ENCODE data around the gene RFX3.

Gene RFX3

DNA sequence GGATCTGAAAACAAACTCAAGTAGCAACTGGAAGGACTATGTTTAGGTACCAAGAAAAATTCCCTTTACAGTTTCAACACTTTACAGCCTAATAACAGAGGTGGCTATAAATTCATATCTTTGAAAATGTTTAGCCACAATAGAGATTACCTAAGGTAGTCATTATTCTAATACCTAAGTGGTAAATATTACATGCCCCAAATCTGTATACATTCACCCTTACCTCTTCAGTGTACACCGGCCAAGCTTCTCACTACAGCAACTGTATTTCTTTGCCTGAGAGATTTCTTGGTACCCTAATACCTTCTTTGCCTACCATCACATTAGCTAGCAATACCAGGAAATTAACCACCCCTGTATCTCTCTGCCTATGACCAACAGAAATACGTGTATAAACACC lies 154.0 kb downstream of the RFX3 start:
- no peak for ATAC-seq
- DNase-seq = no peak
- no peak overlapping the region for H3K27ac Mint-ChIP-seq
- H3K4me1 Mint-ChIP-seq = peaks cover under 1% of the 10 kb centered on the region
- H3K9me3 Mint-ChIP-seq = no peaks in the 10 kb centered on the region
- no peak overlapping the region for H3K4me3 Mint-ChIP-seq
- no peaks in the 10 kb centered on the region for H3K27me3 Mint-ChIP-seq

DNA sequence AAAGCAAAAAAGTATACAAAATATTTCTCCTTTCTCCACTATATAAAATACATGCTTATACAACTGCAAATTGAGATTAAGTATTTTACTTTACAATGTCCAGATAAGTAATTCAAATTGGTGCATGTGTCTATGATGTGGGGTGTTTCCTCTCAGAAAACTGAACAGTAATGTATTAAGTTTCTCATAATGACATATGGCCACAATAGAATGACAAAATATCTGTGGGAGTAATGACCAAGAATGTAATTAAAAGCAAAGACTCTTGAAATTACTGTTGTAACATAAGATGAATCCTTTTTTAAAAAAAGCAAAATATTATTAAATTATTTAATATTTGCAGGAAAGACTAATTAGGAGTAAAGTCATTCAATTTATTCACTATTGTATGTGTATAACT lies 155.1 kb downstream of the RFX3 start:
- no peak for DNase-seq
- Mint-ChIP-seq H3K27ac (no peak overlapping the region), H3K4me3 (no peak overlapping the region), H3K9me3 (no peaks in the 10 kb centered on the region), H3K4me1 (peaks cover 4% of the 10 kb centered on the region), H3K27me3 (no peaks in the 10 kb centered on the region)
- no peak for ATAC-seq

DNA sequence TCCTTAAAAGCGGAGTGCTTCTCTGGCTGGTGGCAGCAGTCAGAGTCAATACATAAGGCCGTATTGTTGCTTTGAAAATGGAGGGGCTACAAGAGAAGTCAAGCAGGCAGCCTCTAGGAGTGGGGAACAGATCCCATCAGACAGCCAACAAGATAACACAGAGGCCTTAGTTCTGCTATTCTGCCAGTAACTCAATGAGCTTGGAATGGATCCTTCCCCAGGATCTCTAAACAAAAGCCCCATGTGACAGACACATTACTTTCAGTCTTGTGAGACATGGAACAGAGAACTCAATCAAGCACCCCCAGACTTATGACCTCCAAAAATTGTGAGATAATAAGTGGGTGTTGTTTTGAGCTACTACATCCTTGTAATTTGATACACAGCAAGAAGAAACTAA lies 158.6 kb downstream of the RFX3 start:
- H3K27ac Mint-ChIP-seq = no peak overlapping the region
- DNase-seq (no peak), ATAC-seq (no peak)
- H3K4me1 Mint-ChIP-seq = peaks cover 4% of the 10 kb centered on the region
- H3K9me3 Mint-ChIP-seq = no peaks in the 10 kb centered on the region
- H3K4me3 Mint-ChIP-seq = no peak overlapping the region
- no peaks in the 10 kb centered on the region for H3K27me3 Mint-ChIP-seq

DNA sequence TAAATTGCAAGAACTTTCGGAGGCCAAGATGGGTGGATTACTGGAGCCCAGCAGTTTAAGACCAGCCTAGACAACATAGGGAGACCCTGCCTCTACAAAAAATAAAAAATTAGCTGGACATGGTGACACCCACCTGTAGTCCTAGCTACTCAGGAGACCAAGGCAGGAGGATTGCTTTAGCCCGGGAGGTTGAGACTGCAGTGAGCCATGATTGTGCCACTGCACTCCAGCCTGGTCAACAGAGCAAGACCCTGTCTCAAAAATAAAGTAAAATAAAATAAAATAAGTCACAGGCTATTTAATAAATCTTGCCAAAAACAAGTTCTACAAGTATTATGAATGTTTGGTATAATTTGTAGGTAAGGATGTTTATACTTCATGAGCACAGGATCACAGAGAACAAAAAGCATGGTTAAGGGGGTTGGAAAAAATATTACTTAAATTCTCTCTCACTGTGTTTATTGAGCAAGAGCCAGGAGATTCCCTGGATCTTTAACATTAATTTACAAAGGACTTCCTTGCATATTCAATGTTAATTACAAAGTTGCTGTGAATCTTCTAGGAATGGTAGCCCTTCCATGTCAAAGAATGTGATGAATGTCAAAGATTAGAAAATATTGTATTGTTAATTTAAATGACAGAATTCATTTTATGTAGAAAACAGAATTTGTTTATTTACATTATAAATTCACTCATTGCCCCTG lies 164.0 kb downstream of the RFX3 start:
- ATAC-seq (no peak), DNase-seq (no peak)
- Mint-ChIP-seq H3K27me3 (no peaks in the 10 kb centered on the region), H3K9me3 (peaks cover 0 to 11% of the 10 kb centered on the region in 2 donors), H3K4me3 (no peak overlapping the region), H3K27ac (no peak overlapping the region), H3K4me1 (peaks cover 3% of the 10 kb centered on the region)

DNA sequence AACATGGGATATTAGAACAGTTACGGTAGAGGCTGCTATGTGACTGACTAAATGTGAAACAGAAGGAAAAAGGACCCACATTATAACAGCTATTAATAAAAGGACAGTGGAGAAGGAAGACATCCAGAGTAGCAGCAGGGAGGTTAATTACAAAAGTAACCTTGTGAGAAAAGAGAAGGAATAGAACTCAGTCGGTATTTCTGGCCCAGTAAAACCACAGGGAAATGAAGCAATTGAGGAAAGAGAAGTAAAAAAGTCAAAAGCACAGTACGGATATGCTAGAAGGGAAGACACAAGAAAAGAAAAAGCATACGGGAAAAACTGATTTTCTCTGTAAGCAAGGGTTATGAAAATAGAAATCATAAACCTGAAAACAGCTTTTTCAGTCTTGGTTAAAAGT lies 164.7 kb downstream of the RFX3 start:
- Mint-ChIP-seq H3K27ac (no peak overlapping the region), H3K4me1 (no peaks in the 10 kb centered on the region), H3K4me3 (no peak overlapping the region), H3K27me3 (no peaks in the 10 kb centered on the region), H3K9me3 (peaks cover 0 to 11% of the 10 kb centered on the region in 2 donors)
- DNase-seq (no peak), ATAC-seq (no peak)

DNA sequence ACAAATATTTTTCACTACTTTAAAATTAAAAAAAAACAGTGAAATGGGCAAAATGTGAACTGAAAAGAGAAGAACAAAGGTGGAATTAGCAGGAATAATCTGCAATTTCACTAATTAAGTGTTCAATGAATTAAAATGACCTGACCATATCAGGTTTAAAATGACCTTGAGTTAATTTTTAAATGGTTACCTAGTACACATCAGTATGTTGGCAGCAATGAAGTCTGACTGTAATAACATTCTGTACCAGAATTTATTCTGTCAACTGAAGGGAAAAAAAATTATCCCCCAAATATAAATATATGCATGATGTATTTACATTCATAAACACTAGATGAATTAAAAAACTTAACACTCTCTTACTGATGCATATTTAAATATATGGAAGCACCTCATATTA lies 165.6 kb downstream of the RFX3 start:
- Mint-ChIP-seq H3K4me1 (no peaks in the 10 kb centered on the region), H3K9me3 (peaks cover 0 to 11% of the 10 kb centered on the region in 2 donors), H3K27me3 (no peaks in the 10 kb centered on the region), H3K4me3 (no peak overlapping the region), H3K27ac (no peak overlapping the region)
- no peak for ATAC-seq
- DNase-seq = no peak

DNA sequence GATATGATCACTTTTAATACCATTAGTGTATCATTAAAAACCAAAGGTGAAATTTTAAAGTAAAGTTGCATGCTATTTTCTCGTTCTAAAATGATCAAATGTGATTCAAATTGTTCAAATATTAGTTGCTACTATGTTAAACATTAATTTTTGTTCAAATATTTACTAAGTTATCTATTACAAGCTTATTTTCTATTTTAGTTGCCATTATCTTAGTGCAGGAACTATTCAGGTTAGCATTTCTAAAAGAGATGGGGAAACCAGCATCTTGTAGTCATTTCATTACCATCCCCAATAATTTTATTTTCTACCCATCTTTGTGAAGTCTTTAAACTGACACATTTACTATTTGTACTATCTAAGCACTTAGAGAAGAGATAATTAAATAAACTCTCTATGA lies 166.0 kb downstream of the RFX3 start:
- Mint-ChIP-seq H3K9me3 (peaks cover 0 to 11% of the 10 kb centered on the region in 2 donors), H3K4me3 (no peak overlapping the region), H3K27me3 (no peaks in the 10 kb centered on the region), H3K27ac (no peak overlapping the region), H3K4me1 (no peaks in the 10 kb centered on the region)
- ATAC-seq (no peak), DNase-seq (no peak)

DNA sequence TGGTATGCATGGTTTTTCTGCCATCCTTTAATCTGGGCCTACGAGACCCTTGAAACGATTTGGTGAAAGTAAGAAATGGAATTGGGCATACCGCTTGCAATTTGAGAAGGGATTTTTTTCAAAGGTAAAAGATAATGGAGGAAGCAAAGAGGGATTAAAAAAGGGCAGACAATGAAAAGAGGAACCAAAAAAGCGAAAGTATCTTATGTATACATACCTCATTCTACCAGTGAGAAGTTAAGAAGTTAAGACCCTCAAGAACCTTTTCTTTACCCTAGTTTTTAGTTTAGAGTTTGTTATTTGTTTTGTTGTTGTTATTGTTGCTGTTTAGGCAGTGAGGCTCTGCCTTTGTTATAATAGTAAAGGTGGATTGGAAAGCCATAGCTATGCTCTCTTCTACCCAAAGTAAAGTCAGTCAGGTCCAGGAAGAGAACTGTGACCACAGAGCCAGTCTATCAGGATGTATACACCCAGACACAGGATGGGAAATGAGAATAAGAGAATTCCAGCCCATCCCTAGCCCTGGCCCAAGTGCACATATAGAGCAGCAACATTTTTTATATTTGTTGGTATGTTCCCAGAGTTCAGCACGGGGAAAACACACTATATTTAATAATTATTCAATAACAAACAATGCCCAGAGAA lies 166.6 kb downstream of the RFX3 start:
- no peak overlapping the region for H3K27ac Mint-ChIP-seq
- no peak for DNase-seq
- ATAC-seq = no peak
- H3K4me1 Mint-ChIP-seq = no peaks in the 10 kb centered on the region
- H3K4me3 Mint-ChIP-seq = no peak overlapping the region
- no peaks in the 10 kb centered on the region for H3K27me3 Mint-ChIP-seq
- peaks cover 2 to 17% of the 10 kb centered on the region in 2 donors for H3K9me3 Mint-ChIP-seq

DNA sequence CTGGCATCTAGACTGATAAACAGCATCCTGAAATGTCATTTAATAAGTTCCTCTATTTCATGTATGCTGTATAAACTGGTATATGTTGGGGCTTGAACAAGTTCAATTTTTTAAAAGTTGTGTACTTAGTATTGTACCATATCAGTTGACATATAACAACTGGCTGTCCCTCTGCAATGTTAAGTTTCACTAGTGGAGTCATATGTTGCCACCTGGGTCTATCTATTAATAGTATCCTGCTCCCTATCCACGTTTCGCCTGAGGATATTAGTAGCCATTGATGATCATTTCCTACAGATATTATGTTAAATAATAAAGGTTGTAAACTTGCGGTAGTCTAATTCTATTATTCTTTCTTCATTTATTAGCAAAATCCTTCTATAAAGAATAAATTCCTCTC lies 177.6 kb downstream of the RFX3 start:
- no peak overlapping the region for H3K4me3 Mint-ChIP-seq
- H3K4me1 Mint-ChIP-seq = peaks cover 4% of the 10 kb centered on the region
- peak overlapping the region in 1 of 2 donors; percentile 61 for H3K27ac Mint-ChIP-seq
- H3K27me3 Mint-ChIP-seq = no peaks in the 10 kb centered on the region
- H3K9me3 Mint-ChIP-seq = peaks cover 0 to 12% of the 10 kb centered on the region in 2 donors
- DNase-seq (no peak), ATAC-seq (no peak)

DNA sequence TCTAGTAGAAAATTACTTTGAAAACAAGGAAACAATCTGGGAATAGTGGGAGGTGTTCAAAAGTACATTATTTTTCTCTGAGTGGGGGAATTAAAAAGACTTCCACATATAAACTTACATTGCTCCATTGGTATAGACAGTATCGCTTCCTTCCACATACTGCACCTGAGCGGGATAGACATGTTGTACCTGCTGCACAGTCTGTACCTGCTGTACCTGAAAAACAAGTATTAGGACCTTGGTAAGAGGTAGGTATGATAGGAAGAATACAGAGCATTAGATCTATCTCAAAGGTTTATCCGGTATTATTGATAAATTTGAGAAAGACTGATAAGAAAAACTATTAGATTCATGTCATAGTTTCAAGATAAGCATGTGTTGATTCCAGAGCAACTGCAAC lies 179.3 kb downstream of the RFX3 start:
- Mint-ChIP-seq H3K4me3 (no peak overlapping the region), H3K4me1 (peaks cover 19% of the 10 kb centered on the region), H3K27me3 (no peaks in the 10 kb centered on the region), H3K27ac (no peak overlapping the region), H3K9me3 (peaks cover 0 to 8% of the 10 kb centered on the region in 2 donors)
- no peak for ATAC-seq
- DNase-seq = no peak

DNA sequence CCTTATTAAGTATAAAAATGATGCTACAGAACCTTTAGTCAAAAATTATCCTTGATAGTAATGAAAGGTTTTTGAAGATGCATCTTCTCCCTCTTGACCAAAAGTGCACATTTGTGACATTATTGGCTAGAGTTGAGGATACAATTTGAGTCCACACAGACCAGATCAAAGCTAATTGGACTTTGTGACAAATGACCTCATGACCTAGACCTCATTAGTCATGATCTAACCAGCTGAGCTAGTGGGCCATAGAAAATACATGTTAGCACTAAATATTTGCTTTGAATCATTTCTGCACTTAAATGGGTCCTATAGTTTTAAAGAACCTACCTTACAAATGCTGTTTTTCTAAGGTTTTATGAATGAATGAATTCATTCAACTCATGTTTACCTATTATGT lies 182.1 kb downstream of the RFX3 start:
- Mint-ChIP-seq H3K4me3 (no peak overlapping the region), H3K27ac (no peak overlapping the region), H3K27me3 (no peaks in the 10 kb centered on the region), H3K9me3 (peaks cover 0 to 4% of the 10 kb centered on the region in 2 donors), H3K4me1 (peaks cover 27% of the 10 kb centered on the region)
- DNase-seq (no peak), ATAC-seq (no peak)

DNA sequence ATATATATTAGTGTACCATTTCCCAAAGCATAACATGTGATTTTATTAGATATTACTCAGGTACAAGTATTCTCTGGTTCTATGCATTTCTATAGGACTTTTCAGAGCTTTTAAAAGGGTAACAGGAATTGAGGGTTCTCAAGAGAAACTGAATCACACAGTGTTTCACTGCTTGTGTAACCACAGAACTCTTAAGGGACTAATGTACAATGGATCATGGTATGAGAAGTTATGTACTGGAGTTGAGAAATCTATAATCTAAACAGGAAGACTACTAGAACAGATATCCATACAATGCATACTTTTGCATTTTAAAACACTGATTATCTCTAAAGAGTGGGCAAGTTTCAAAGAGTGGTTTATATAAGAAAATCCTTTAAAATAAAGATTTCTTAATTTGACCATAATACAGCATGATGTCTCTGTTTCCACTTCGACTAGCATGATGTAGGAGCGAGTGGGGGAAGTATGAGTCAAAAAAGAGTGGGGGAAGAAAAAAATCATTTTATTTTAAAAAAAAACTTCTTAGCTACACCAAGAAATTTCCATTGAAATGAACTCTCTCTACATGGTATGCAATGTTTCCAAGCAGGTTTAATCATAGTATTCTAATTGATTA lies 183.5 kb downstream of the RFX3 start:
- no peak overlapping the region for H3K27ac Mint-ChIP-seq
- H3K4me1 Mint-ChIP-seq = peaks cover 41% of the 10 kb centered on the region
- H3K4me3 Mint-ChIP-seq = no peak overlapping the region
- DNase-seq (no peak), ATAC-seq (peak; percentile 81)
- no peaks in the 10 kb centered on the region for H3K27me3 Mint-ChIP-seq
- H3K9me3 Mint-ChIP-seq = peaks cover 0 to 4% of the 10 kb centered on the region in 2 donors

DNA sequence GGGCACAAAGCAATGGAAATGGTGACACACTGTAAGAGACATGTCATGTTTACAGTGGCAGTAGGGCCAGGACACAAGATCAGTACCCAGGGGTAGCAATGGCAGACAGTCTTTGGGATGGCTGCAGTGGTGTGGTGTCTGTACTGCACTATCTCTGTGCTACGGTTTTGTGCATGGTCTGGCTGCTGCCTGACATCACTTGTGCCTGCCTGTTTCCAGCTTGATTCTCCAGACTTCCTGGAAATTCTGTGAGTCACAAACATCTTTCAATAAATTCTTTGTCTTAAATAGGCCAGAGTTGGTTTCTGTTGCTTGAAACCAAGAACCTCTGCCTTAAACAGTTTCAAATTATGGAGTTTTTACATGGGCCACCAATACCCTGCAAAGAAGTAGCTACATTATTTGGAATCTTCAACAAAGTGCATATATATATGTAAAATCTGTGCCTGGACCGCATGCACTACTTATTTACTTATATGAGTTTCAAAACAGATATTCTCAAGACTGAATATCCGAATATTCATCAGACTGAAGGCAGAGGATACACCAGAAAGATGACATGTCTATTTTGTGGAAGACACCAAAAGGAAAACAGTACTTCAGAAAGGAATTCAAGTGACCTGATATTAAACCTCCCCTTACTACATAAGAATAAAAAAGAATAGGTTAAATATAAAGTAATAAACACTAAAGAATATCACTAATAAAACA lies 188.1 kb downstream of the RFX3 start:
- H3K27ac Mint-ChIP-seq = peak overlapping the region in 1 of 2 donors; percentile 38
- no peaks in the 10 kb centered on the region for H3K27me3 Mint-ChIP-seq
- peaks cover 40% of the 10 kb centered on the region for H3K4me1 Mint-ChIP-seq
- H3K4me3 Mint-ChIP-seq = no peak overlapping the region
- peaks cover 0 to 4% of the 10 kb centered on the region in 2 donors for H3K9me3 Mint-ChIP-seq
- peak; percentile 85 for ATAC-seq
- DNase-seq = peak; percentile 3 to 16

DNA sequence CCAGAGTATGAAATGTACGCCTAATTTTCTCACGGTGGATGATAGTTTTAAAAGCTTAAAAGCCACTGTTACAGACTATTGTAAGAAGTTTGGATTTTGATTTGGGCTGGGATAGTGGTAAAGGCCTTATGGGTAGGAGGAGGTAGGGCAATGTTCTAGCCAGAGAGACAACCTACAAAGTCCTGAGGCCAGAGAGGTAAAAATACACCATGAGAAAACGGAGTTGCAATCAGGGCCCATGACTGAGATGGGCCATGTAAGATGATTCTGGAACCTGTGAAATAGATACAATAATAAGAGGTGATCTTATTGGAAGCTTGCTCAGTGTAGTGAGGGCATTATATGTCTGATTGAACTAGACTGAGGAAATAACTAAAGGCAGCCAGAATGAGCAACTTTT lies 188.8 kb downstream of the RFX3 start:
- Mint-ChIP-seq H3K27me3 (no peaks in the 10 kb centered on the region), H3K4me3 (no peak overlapping the region), H3K27ac (peak overlapping the region in 1 of 2 donors; percentile 41), H3K9me3 (peaks cover 0 to 4% of the 10 kb centered on the region in 2 donors), H3K4me1 (peaks cover 33% of the 10 kb centered on the region)
- ATAC-seq (no peak), DNase-seq (no peak)

DNA sequence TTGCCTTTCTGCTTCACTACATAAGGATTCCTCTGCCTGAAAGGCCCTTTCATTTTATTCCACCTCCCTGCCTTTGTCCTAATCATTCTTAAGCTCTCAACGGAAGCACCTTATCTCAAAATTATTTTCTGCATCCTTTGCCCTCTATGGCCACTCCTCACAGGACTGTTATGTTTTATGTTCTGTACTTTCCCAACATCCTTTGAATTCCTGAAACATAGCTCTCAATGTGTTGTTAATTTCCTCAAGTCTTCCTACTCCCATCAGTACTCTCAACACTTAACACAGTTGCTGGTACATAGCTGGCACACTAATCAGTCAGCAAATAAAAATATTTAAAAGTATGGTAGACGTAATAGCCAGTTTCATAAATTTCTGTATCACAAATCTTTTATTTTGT lies 193.0 kb downstream of the RFX3 start:
- Mint-ChIP-seq H3K27ac (no peak overlapping the region), H3K4me1 (peaks cover 12% of the 10 kb centered on the region), H3K4me3 (no peak overlapping the region), H3K27me3 (no peaks in the 10 kb centered on the region), H3K9me3 (no peaks in the 10 kb centered on the region)
- DNase-seq = no peak
- ATAC-seq = no peak

DNA sequence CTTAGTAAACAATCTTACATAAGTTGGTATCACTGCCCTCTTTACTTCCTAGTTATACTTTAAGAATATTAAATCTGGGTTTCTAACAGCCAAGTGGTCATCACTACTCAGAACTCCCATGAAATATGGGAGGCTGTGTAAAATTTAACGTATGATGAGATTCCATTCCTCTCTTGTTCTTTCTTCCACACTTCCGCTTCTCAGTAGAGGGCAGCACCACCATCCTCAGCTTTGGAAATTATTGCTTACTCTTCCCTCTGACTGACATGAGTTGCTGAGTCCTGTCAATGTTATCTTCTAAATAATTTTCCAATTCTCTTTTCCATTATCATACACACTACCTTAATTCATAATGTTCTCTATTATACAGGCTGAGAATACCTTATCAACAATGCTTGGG lies 194.0 kb downstream of the RFX3 start:
- DNase-seq (no peak), ATAC-seq (no peak)
- Mint-ChIP-seq H3K27me3 (no peaks in the 10 kb centered on the region), H3K27ac (no peak overlapping the region), H3K9me3 (no peaks in the 10 kb centered on the region), H3K4me3 (no peak overlapping the region), H3K4me1 (peaks cover 2% of the 10 kb centered on the region)

All from stimulated activated naive CD8-positive, alpha-beta T cell treated with anti-CD3 and anti-CD28 coated beads, Interleukin-15, amount 100 ng/mL, for 72 hours (primary cell).